Measurements from ENCODE around the gene CRTC2. TPM values are rescaled to one million over a fixed set of nuclear protein-coding genes. Genes with fewer than 3 reads are reported as not detected.
A peak's percentile ranks its signal among the peaks of the same experiment; 100 is the strongest.

CRTC2 gene
- total RNA-seq, 1 experiment from 2014 or later, result 45.7 TPM

DNA sequence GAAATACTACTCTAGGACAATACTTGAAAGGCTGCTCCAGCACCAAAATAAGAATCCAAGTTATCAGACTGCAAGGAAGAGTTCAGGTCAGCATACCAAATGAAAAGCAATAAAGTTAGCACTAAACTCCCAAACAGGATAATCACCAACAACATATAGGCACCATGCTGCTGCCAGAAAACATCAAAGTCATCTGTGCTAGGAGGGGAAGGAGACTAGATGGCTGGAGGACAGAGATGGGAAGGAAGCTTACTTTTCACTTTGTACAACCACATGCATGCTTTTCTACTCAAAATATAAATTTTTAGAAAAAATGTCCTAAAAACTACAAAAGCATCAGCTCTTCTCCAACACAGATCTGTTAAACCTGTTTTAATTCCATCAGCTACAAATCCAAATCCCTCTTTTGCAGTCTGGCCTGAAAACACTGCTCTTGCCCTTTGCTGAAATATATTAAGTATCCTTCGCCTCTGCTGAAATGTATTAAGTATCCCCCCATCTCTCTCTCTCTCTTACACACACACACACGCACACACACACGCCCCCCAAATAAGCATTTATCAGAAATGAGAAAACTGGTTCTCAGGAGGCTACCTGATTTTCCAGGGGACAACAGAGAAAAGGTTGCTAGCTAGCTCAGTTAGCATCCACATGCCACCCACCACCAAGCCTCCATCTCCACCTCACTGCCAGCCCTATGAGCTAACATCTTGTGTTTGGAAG, 37.2 kb downstream of the CRTC2 start:
- Histone ChIP-seq H3K14ac (ENCODE audit: insufficient read depth, low read length) (no peak overlapping the region), H3K4me1 (ENCODE audit: insufficient read depth, low read length) (no peaks in the 10 kb centered on the region; the same call in 1 of the 2 replicates), H2BK20ac (ENCODE audit: low read depth, low read length, poor library complexity, severe bottlenecking) (no peak overlapping the region), H3K9me3 (ENCODE audit: control insufficient read depth, low read depth, low read length) (no peaks in the 10 kb centered on the region), H4K20me1 (ENCODE audit: control insufficient read depth, insufficient read depth, insufficient read length) (peaks cover 4% of the 10 kb centered on the region), H4K91ac (ENCODE audit: insufficient read length, low read depth, low read length) (no peak overlapping the region), H2AFZ (ENCODE audit: low read length) (no peak overlapping the region), H2BK120ac (ENCODE audit: low read depth, low read length, poor library complexity, severe bottlenecking) (no peak overlapping the region), H4K5ac (ENCODE audit: insufficient read length, low read depth, low read length) (no peak overlapping the region), H3K4ac (ENCODE audit: low read depth, low read length) (no peak overlapping the region), H3K79me2 (ENCODE audit: insufficient read depth, low read length) (peaks cover 33% of the 10 kb centered on the region; the same call in 1 of the 2 replicates), H4K8ac (replicated peaks; ENCODE audit: insufficient read length, low read depth, low read length) (no peak overlapping the region), H3K56ac (ENCODE audit: insufficient read length, low read depth, low read length) (no peak overlapping the region), H3K4me2 (ENCODE audit: insufficient read depth, insufficient read length, low read length) (peak overlapping the region; percentile 99), H3K27ac (ENCODE audit: insufficient read length, low read depth, low read length) (no peak overlapping the region), H3K23me2 (ENCODE audit: insufficient read length, low read depth, low read length, poor library complexity, severe bottlenecking) (peaks cover 14% of the 10 kb centered on the region), H3T11ph (ENCODE audit: low read length) (no peak overlapping the region), H3K18ac (ENCODE audit: insufficient read length, low read depth, low read length) (no peak overlapping the region), H3K27me3 (ENCODE audit: insufficient read depth, low read length) (no peaks in the 10 kb centered on the region), H2BK15ac (ENCODE audit: low read depth, low read length) (no peak overlapping the region), H2AK5ac (ENCODE audit: insufficient read length, low read length) (no peak overlapping the region), H3K9ac (ENCODE audit: extremely low read depth, insufficient read length, low read length) (peak overlapping the region; percentile 88), H3K23ac (ENCODE audit: insufficient read length, low read depth, low read length) (no peak overlapping the region), H3K79me1 (ENCODE audit: insufficient read depth, low read depth, low read length, poor library complexity, severe bottlenecking) (no peaks in the 10 kb centered on the region), H2BK5ac (ENCODE audit: insufficient read length, low read length) (no peak overlapping the region), H2BK12ac (ENCODE audit: insufficient read length, low read depth, low read length) (no peak overlapping the region)
- Mint-ChIP-seq H3K27me3 (ENCODE audit: low read depth) (no peaks in the 10 kb centered on the region), H3K4me1 (peaks cover 24% of the 10 kb centered on the region in 2 experiments), H3K36me3 (ENCODE audit: insufficient read depth in 1 of 3, low read depth in 3 of 3) (peaks cover 2 to 7% (median 7%) of the 10 kb centered on the region in 3 experiments; a peak in 5 of 7 replicates), H3K27ac (peak overlapping the region; percentile 93 to 94 (median 94); a peak in 5 of 7 replicates), H3K9me3 (no peaks in the 10 kb centered on the region), H3K4me3 (peak overlapping the region; percentile 89 to 94)
- TF ChIP-seq, protein P1, sequence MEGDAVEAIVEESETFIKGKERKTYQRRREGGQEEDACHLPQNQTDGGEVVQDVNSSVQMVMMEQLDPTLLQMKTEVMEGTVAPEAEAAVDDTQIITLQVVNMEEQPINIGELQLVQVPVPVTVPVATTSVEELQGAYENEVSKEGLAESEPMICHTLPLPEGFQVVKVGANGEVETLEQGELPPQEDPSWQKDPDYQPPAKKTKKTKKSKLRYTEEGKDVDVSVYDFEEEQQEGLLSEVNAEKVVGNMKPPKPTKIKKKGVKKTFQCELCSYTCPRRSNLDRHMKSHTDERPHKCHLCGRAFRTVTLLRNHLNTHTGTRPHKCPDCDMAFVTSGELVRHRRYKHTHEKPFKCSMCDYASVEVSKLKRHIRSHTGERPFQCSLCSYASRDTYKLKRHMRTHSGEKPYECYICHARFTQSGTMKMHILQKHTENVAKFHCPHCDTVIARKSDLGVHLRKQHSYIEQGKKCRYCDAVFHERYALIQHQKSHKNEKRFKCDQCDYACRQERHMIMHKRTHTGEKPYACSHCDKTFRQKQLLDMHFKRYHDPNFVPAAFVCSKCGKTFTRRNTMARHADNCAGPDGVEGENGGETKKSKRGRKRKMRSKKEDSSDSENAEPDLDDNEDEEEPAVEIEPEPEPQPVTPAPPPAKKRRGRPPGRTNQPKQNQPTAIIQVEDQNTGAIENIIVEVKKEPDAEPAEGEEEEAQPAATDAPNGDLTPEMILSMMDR (conservative IDR thresholded peaks at IDR 0.05), result no peak
- no CpG with 5 or more reads among the region's 3 CpGs for WGBS (ENCODE audit: extremely low coverage, insufficient read length, low lambda C conversion rate)
- no peak for DNase-seq
